ENCODE data around the gene PUM2. TPM values are rescaled to one million over a fixed set of nuclear protein-coding genes. Genes with fewer than 3 reads are reported as not detected.
A peak's percentile ranks its signal among the peaks of the same experiment; 100 is the strongest.

PUM2 gene
- total and polyA plus RNA-seq, 2 of the 8 experiments (the other 6 are each of a cell fraction or from before 2014, with no cell fraction given), result 46.6 to 114 TPM

- Histone ChIP-seq H3K4me2 (ENCODE audit: insufficient read depth in 1 of 2, low read depth in 2 of 2, low read length in 2 of 2) (peak overlapping the region; percentile 66 to 90), H2BK12ac (ENCODE audit: low read depth, low read length) (0 out of 2 replicates have a peak overlapping the region, but pooled peaks have one; percentile 39), H4K20me1 (replicated peaks in 1 of 2; ENCODE audit: control insufficient read depth in 1 of 2, insufficient read depth in 2 of 2, low read length in 2 of 2) (peaks cover 11 to 15% of the 10 kb centered on the region in 2 experiments), H3K9ac (replicated peaks in 1 of 4; ENCODE audit: extremely low read depth in 1 of 4, low read depth in 3 of 4, low read length in 3 of 4) (peak overlapping the region; percentile 66 to 87 (median 80)), H3K4me3 (ENCODE audit: extremely low read depth in 1 of 4, insufficient read depth in 2 of 4, low read depth in 3 of 4, low read length in 4 of 4) (peak overlapping the region; percentile 72 to 94 (median 80)), H3K79me2 (ENCODE audit: control insufficient read depth in 1 of 2, insufficient read depth in 2 of 2, low read length in 2 of 2) (peaks cover 7 to 46% of the 10 kb centered on the region in 2 experiments), H3K4me1 (replicated peaks in 1 of 4; ENCODE audit: control insufficient read depth in 3 of 4, insufficient read depth in 4 of 4, low read length in 3 of 4) (peaks cover 4 to 23% (median 15%) of the 10 kb centered on the region in 4 experiments), H4K5ac (ENCODE audit: insufficient read length, low read depth, low read length) (peak overlapping the region; percentile 54), H2BK20ac (ENCODE audit: low read length) (no peak overlapping the region), H4K8ac (ENCODE audit: extremely low read depth, insufficient read depth, low read length) (peak overlapping the region; percentile 84), H3K36me3 (ENCODE audit: control insufficient read depth in 2 of 4, insufficient read depth in 4 of 4, low read length in 3 of 4) (peaks cover 0 to 6% (median 0%) of the 10 kb centered on the region in 4 experiments; a peak in 4 of 8 replicates), H3K79me1 (ENCODE audit: low read depth, low read length) (peaks cover 22% of the 10 kb centered on the region), H3K27me3 (replicated peaks in 1 of 4; ENCODE audit: control insufficient read depth in 3 of 4, extremely low read depth in 1 of 4, insufficient read depth in 3 of 4, low read length in 3 of 4) (peaks cover 0 to 7% (median 4%) of the 10 kb centered on the region in 4 experiments; a peak in 4 of 7 replicates), H3K4ac (replicated peaks; ENCODE audit: insufficient read length, low read depth, low read length) (no peak overlapping the region), H3K27ac (ENCODE audit: low read depth, low read length) (peak overlapping the region; percentile 49; the same call in 1 of the 2 replicates), H3K18ac (ENCODE audit: extremely low read depth, low read length) (peak overlapping the region; percentile 90), H2BK5ac (ENCODE audit: low read depth, low read length) (peak overlapping the region; percentile 75; the same call in 1 of the 2 replicates), H3K56ac (replicated peaks; ENCODE audit: insufficient read length, low read depth, low read length) (peak overlapping the region; percentile 21), H2BK15ac (ENCODE audit: low read length) (no peak overlapping the region), H2AK5ac (ENCODE audit: low read depth, low read length) (no peak overlapping the region), H4K91ac (replicated peaks; ENCODE audit: insufficient read length, low read length) (peak overlapping the region; percentile 38), H3K14ac (ENCODE audit: insufficient read length) (no peak overlapping the region), H2AFZ (ENCODE audit: low read length) (peak overlapping the region; percentile 19; the same call in 1 of the 2 replicates), H3K9me3 (ENCODE audit: insufficient read depth in 2 of 2, low read depth in 1 of 2, low read length in 1 of 2) (no peaks in the 10 kb centered on the region), H3K23ac (ENCODE audit: insufficient read length) (no peak overlapping the region), H2BK120ac (replicated peaks; ENCODE audit: low read depth, low read length) (no peak overlapping the region), H3K23me2 (ENCODE audit: low read depth, low read length) (peaks cover 8% of the 10 kb centered on the region; the same call in 1 of the 2 replicates)
- 2% methylated on average over 55 of the region's 66 CpGs; no CpG with 5 or more reads in 1 of the 2 experiments for WGBS, 2 experiments (ENCODE audit: extremely low coverage in 1 of 2, insufficient coverage in 1 of 2, insufficient read length in 1 of 2, insufficient replicate concordance in 2 of 2, low coverage in 1 of 2, low lambda C conversion rate in 2 of 2, missing lambda C conversion rate in 1 of 2)
- no peak for FAIRE-seq
- CTCF ChIA-PET (ENCODE audit: partially characterized antibody), result interaction anchor here (0.6 to 5.8 kb wide), 17 partner anchors 8 to 118 kb away, joined by 3 to 36 read pairs (median 4); no protein-coding TSS in a partner anchor
- POLR2A ChIA-PET (ENCODE audit: partially characterized antibody), result interaction anchor here (0.8 to 3.1 kb wide), 11 partner anchors 9 to 223 kb away, joined by 3 to 13 read pairs (median 4); partner anchors contain the start of genes LAPTM4A and RHOB
- peak in 1 of 2 experiments; percentile 79 for DNase-seq (ENCODE audit: low read depth in 1 of 2, low spot score in 2 of 2)
- TF ChIP-seq GABPA (IDR thresholded peaks at IDR 0.05; ENCODE audit: borderline replicate concordance, insufficient read depth, low read length) (0 out of 2 replicates have a peak, but pooled peaks have one; percentile 17), FOSL1 (IDR thresholded peaks at IDR 0.05; ENCODE audit: insufficient read depth, low read depth, low read length) (no peak), SUZ12 (IDR thresholded peaks at IDR 0.05; ENCODE audit: low read length) (no peak), RBBP5 (IDR thresholded peaks at IDR 0.05; ENCODE audit: borderline replicate concordance, low read depth, low read length) (peak; percentile 19; the same call in 1 of the 2 replicates), HDAC2 (IDR thresholded peaks at IDR 0.05; ENCODE audit: borderline replicate concordance in 1 of 2, low read depth in 2 of 2, low read length in 2 of 2) (peak in 1 of 2 experiments; percentile 60; a peak in 1 of 4 replicates), EGR1 (IDR thresholded peaks at IDR 0.05; ENCODE audit: borderline replicate concordance, low read depth, low read length) (no peak), ASH2L (IDR thresholded peaks at IDR 0.05; ENCODE audit: low read length) (peak; percentile 33), PHF8 (conservative IDR thresholded peaks at IDR 0.05; ENCODE audit: low read depth, low read length) (peak; percentile 14; the same call in 1 of the 2 replicates)
Measured at GRCh38 chr2:20223407-20224163, 127.1 kb downstream of the PUM2 start.

All from H1 (cell line).